HG02884 (cell line): ENCODE results near the gene PLPP7.
"Not testable (repeated sequence)": the region's sequence is repeated elsewhere in the genome, so short reads cannot be mapped to it uniquely, and the experiment has no call there.

Experiments used
- ATAC-seq: cut with Tn5 transposase; IDR thresholded peaks from one replicate; pipeline ENCODE4 v1.9.1; 2021; ENCODE audit warnings: mild to moderate bottlenecking, moderate library complexity; ENCODE audit not compliant: unreplicated experiment

PLPP7 gene

GRCh38 chr9:131266266-131267229 lies 23.0 kb upstream of the PLPP7 start:
- no peak for ATAC-seq

GRCh38 chr9:131270171-131271015 lies 19.1 kb upstream of the PLPP7 start:
- no peak for ATAC-seq

GRCh38 chr9:131271016-131271273 lies 18.6 kb upstream of the PLPP7 start:
- ATAC-seq, result not testable (repeated sequence)

GRCh38 chr9:131271506-131271931 lies 18.0 kb upstream of the PLPP7 start:
- no peak for ATAC-seq

- ATAC-seq, result no peak
Observed at GRCh38 chr9:131272212-131272611, 17.3 kb upstream of the PLPP7 start.

GRCh38 chr9:131273146-131273855 lies 16.2 kb upstream of the PLPP7 start:
- ATAC-seq, result no peak

GRCh38 chr9:131273856-131274673 lies 15.5 kb upstream of the PLPP7 start:
- no peak for ATAC-seq

GRCh38 chr9:131274674-131275331 lies 14.7 kb upstream of the PLPP7 start:
- ATAC-seq, result no peak

- no peak for ATAC-seq
Observed at GRCh38 chr9:131275332-131276093, 14.0 kb upstream of the PLPP7 start.

GRCh38 chr9:131276094-131276888 lies 13.2 kb upstream of the PLPP7 start, which contains the start of gene FAM78A:
TSS of gene FAM78A (minus strand) at chr9:131276510. CDS start at chr9:131276179, 331 bp downstream.
- ATAC-seq, result no peak

GRCh38 chr9:131276891-131277286 lies 12.6 kb upstream of the PLPP7 start:
- ATAC-seq, result no peak

GRCh38 chr9:131277287-131277909 lies 12.1 kb upstream of the PLPP7 start:
- no peak for ATAC-seq

GRCh38 chr9:131277910-131278701 lies 11.4 kb upstream of the PLPP7 start:
- ATAC-seq, result no peak

GRCh38 chr9:131278702-131279111 lies 10.8 kb upstream of the PLPP7 start:
- ATAC-seq, result no peak

GRCh38 chr9:131279196-131279862 lies 10.2 kb upstream of the PLPP7 start:
- no peak for ATAC-seq

- no peak for ATAC-seq
Observed at GRCh38 chr9:131279863-131280570, 9.5 kb upstream of the PLPP7 start.
